ENCODE results near the gene STXBP5.

Gene STXBP5

DNA sequence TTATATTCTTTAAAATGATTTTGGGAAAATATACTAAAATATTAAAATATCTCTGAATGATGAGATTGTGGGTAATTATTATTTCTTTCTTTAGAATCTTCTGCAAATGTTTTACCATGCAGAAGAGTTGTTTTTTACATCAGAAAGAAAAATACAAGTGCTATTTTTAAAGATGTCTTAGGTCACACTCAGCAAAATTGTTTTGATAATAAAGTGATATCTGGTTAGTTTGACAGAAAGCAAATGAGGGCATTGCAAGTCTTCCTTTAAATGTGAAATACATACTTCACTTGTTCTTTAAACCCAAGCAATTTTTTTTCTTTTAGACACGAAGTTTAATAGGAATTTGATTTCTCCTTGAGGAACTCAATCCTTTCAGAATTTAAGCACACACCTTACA, 43.6 kb upstream of the STXBP5 start:
- no peak for TF ChIP-seq CTCF (conservative IDR thresholded peaks at IDR 0.05)
- no peak for TF ChIP-seq ZFX (IDR thresholded peaks at IDR 0.05)
- no peak overlapping the region for H3K27ac ChIP-seq

DNA sequence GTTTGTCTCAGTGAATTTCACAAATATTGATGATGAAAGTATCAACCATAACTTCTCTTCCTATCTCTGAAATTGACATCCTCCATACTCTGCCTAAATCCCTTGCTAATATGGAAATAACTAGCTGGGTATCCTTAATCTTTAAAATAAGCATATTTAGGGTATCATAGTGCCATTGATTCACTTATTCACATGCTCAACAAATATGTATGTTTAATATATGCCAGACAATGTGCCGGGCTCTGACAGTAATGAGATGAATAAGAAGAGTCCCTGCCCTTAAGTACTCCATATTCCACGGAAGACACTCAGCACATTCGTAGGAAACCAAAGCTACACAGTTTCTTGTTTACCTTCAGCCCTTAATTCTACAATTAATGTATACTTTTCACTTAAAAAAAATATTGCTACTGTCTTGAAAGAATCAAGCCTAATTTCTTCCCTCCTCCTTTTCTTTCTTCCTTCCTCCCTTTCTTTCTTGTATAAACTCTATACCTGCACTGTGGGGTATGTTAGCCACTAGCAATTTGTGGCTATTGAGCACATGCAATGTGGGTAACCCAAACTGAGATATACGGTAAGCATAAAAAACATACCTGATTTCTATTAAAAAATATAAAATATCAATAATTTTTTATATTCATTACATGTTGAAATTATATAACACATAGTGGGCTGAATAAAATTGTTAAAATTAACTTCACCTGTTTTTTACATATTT, 42.8 kb upstream of the STXBP5 start:
- no peak overlapping the region for H3K27ac ChIP-seq

DNA sequence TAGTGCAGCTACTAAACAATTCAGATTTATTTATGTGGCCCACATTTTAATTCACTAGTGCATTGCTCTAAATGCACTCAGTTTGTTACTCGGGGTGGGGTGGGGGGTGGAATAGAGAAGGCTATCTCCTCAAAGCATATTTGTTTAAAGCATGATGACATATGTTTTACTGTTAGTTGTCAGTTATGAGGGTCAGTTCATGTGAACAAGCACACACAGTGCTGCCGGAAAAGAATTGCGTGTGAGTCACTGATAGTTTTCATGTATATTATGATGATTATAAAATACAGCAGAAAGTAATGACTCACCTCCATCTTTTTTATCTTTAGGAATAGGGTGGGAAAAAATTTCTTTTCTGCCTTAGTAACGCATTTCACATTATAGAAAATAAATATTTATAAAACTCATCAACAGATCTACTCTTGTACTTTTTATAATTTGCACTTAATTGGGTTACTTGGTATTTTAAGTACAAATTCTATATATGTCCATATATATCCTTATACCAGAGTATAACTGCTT, 42.2 kb upstream of the STXBP5 start:
- H3K27ac ChIP-seq = no peak overlapping the region
- no peak for TF ChIP-seq CTCF (conservative IDR thresholded peaks at IDR 0.05)
- no peak for TF ChIP-seq ZFX (IDR thresholded peaks at IDR 0.05)

More for the DNA sequence above, 42.8 kb upstream of the STXBP5 start:
- TF ChIP-seq CTCF (conservative IDR thresholded peaks at IDR 0.05) = no peak
- TF ChIP-seq ZFX (IDR thresholded peaks at IDR 0.05) = no peak

- TF ChIP-seq ZFX (IDR thresholded peaks at IDR 0.05) = no peak
- no peak for TF ChIP-seq CTCF (conservative IDR thresholded peaks at IDR 0.05)
- no peak overlapping the region for H3K27ac ChIP-seq
These were observed 39.5 kb upstream of the STXBP5 start for GRCh38 chr6:147164761-147165160.

GRCh38 chr6:147166360-147166944, 37.8 kb upstream of the STXBP5 start:
- TF ChIP-seq ZFX (IDR thresholded peaks at IDR 0.05) = no peak
- no peak for TF ChIP-seq CTCF (conservative IDR thresholded peaks at IDR 0.05)
- H3K27ac ChIP-seq = no peak overlapping the region

DNA sequence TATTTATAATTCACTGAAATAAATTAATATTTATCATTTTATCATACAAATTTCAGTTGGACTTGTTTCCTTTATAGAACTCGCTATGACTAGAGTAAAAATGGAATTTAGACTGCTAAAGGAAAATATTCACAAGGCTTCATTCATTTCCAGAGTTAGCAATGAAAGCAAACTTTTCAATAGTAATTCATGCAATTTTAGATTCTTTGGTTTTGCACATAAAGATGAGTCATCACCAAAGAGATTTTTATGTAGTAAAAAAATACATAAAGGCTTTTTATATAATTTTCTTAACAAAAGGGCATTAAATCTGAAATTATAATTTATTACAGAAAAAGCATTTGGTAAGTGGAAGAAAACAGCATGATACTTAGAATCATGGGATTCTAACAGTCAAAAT, 37.2 kb upstream of the STXBP5 start:
- H3K27ac ChIP-seq = no peak overlapping the region
- TF ChIP-seq CTCF (conservative IDR thresholded peaks at IDR 0.05) (no peak), ZFX (IDR thresholded peaks at IDR 0.05) (no peak)
